Measurements from ENCODE around the gene AP1AR. TPM values are rescaled to one million over a fixed set of nuclear protein-coding genes. Genes with fewer than 3 reads are reported as not detected.

Gene AP1AR
- total RNA-seq, 2 donors from 2014 or later: 15.3 to 24.3 TPM

GRCh38 chr4:112210777-112211176, 20.8 kb upstream of the AP1AR start:
- no peaks in the 10 kb centered on the region for H3K4me1 ChIP-seq (replicated peaks)
- no peaks in the 10 kb centered on the region for H3K36me3 ChIP-seq
- no peaks in the 10 kb centered on the region for H3K27me3 ChIP-seq (replicated peaks; ENCODE audit: insufficient read depth)
- DNase-seq (ENCODE audit: low spot score): no peak
- no peak overlapping the region for H3K27ac ChIP-seq
- H3K4me3 ChIP-seq: no peak overlapping the region
- 93% methylated on average over 1 of the region's 1 CpG for WGBS
- no peak for TF ChIP-seq POLR2AphosphoS5 (IDR thresholded peaks at IDR 0.05)
- no peak for TF ChIP-seq POLR2A (IDR thresholded peaks at IDR 0.05)
- no peak for TF ChIP-seq CTCF (IDR thresholded peaks at IDR 0.05)
- intact Hi-C loops (cut with DNase I): no loop called here
- no peaks in the 10 kb centered on the region for H3K9me3 ChIP-seq

- Histone ChIP-seq H3K27ac (no peak overlapping the region), H3K4me1 (replicated peaks) (no peaks in the 10 kb centered on the region), H3K4me3 (no peak overlapping the region), H3K9me3 (no peaks in the 10 kb centered on the region), H3K27me3 (replicated peaks; ENCODE audit: insufficient read depth) (no peaks in the 10 kb centered on the region), H3K36me3 (no peaks in the 10 kb centered on the region)
- intact Hi-C loops (cut with DNase I): no loop called here
- WGBS: 80% methylated on average over 2 of the region's 2 CpGs
- TF ChIP-seq POLR2AphosphoS5 (IDR thresholded peaks at IDR 0.05) (no peak), POLR2A (IDR thresholded peaks at IDR 0.05) (no peak), CTCF (IDR thresholded peaks at IDR 0.05) (no peak)
- DNase-seq (ENCODE audit: low spot score): no peak
Observed at GRCh38 chr4:112213091-112213490, 18.5 kb upstream of the AP1AR start.

GRCh38 chr4:112213856-112214255, 17.7 kb upstream of the AP1AR start:
- 74% methylated on average over 3 of the region's 3 CpGs for WGBS
- H3K4me3 ChIP-seq: no peak overlapping the region
- no peak overlapping the region for H3K27ac ChIP-seq
- no peak for DNase-seq (ENCODE audit: low spot score)
- intact Hi-C loops (cut with DNase I): no loop called here
- no peaks in the 10 kb centered on the region for H3K36me3 ChIP-seq
- H3K27me3 ChIP-seq (replicated peaks; ENCODE audit: insufficient read depth): no peaks in the 10 kb centered on the region
- no peaks in the 10 kb centered on the region for H3K4me1 ChIP-seq (replicated peaks)
- H3K9me3 ChIP-seq: no peaks in the 10 kb centered on the region
- TF ChIP-seq CTCF (IDR thresholded peaks at IDR 0.05): no peak
- no peak for TF ChIP-seq POLR2AphosphoS5 (IDR thresholded peaks at IDR 0.05)
- TF ChIP-seq POLR2A (IDR thresholded peaks at IDR 0.05): no peak

GRCh38 chr4:112214390-112215264, 17.0 kb upstream of the AP1AR start:
- no peak for DNase-seq (ENCODE audit: low spot score)
- Histone ChIP-seq H3K36me3 (no peaks in the 10 kb centered on the region), H3K27ac (no peak overlapping the region), H3K4me3 (no peak overlapping the region), H3K4me1 (replicated peaks) (no peaks in the 10 kb centered on the region), H3K9me3 (no peaks in the 10 kb centered on the region), H3K27me3 (replicated peaks; ENCODE audit: insufficient read depth) (no peaks in the 10 kb centered on the region)
- intact Hi-C loops (cut with DNase I): no loop called here
- TF ChIP-seq POLR2A (IDR thresholded peaks at IDR 0.05) (no peak), POLR2AphosphoS5 (IDR thresholded peaks at IDR 0.05) (no peak), CTCF (IDR thresholded peaks at IDR 0.05) (peak in 3 of 4 experiments; percentile 38 to 70 (median 63))

GRCh38 chr4:112219826-112220366, 11.7 kb upstream of the AP1AR start:
- no peak for DNase-seq (ENCODE audit: low spot score)
- Histone ChIP-seq H3K27me3 (replicated peaks; ENCODE audit: insufficient read depth) (no peaks in the 10 kb centered on the region), H3K36me3 (no peaks in the 10 kb centered on the region), H3K27ac (no peak overlapping the region), H3K4me3 (no peak overlapping the region), H3K9me3 (no peaks in the 10 kb centered on the region), H3K4me1 (replicated peaks) (no peaks in the 10 kb centered on the region)
- intact Hi-C loops (cut with DNase I): no loop called here
- 98% methylated on average over 7 of the region's 7 CpGs for WGBS
- no peak for TF ChIP-seq POLR2A (IDR thresholded peaks at IDR 0.05)
- TF ChIP-seq POLR2AphosphoS5 (IDR thresholded peaks at IDR 0.05): no peak
- TF ChIP-seq CTCF (IDR thresholded peaks at IDR 0.05): no peak
